Stimulated activated CD4-positive, alpha-beta T cell treated with anti-CD3 and anti-CD28 coated beads, Interleukin-4, amount 100 ng/mL, for 1 hour (primary cell): ENCODE results near the gene NEUROG2.
"Not testable (repeated sequence)": the region's sequence is repeated elsewhere in the genome, so short reads cannot be mapped to it uniquely, and the experiment has no call there.

Experiments
- DNase-seq: peaks from one replicate; pipeline ENCODE4 v3.0.0-alpha.2; 2020

The NEUROG2 gene

DNA sequence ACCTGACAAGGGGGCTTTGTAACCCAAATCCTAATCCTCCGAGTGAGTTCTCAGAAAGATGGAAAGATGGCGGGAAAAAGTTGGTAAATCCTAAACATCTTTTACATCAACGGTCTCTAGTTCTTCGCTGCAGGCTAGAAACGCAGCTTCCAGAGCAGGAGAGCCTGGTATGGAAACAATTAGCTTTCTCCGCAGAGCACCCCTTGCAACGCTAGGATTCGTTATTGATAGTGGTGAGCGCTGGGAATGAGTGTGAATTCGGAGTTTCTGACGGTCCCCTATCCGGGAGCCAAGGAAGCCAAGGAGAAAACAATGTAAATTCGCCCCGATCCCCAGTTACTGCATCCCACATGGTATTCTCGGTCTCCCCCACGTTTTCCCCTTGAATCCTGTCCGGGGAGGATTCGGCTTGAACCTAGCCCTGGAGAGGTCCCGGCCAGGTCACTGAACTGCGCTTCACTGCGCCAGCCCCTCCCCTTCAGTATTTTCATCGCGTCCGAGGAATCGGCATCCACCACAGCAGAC lies 4.7 kb upstream of the NEUROG2 start:
- DNase-seq = no peak

DNA sequence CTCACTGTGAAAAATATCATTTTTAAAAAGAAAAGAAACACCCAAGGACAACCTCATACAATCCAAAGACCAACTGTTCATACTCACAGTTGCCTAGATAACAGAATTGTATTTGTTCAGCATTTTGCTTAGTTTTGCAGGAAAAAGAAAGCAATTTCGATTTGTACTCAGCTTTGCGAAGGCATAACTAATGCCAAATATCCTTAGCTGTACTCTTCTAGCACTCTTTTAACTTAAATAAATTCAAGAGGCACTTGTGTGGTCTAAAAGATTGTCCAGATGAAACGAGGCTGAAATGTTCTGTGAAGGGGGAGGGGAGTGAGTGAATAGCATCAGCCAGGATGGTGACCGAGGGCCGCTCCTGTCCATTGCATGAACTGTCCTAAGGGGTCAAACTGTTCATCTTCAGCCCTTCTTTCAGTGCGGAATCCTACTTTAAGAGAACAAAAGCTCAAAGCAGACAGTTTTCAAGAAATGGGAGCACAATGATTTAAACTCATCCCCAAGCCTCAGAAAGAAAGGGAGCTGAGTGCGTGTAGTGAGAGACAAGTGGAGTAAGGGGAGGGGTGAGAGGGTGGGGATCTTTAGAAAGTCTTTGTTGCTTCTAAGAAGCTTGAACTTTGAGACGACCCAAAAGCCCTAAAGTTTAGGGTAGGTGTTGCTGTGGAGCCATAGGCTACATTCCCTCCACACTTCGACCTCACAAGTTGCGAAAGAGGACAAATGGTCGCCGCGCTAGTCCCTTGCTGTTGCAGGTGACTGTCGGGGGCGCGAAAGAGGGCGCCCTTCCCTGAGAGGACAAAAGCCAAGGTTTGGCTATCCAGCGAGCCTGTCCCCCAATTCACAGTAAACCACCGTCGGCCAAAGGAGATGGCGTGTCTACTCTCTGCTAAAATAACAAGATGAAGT lies 4.0 kb upstream of the NEUROG2 start:
- no peak for DNase-seq

DNA sequence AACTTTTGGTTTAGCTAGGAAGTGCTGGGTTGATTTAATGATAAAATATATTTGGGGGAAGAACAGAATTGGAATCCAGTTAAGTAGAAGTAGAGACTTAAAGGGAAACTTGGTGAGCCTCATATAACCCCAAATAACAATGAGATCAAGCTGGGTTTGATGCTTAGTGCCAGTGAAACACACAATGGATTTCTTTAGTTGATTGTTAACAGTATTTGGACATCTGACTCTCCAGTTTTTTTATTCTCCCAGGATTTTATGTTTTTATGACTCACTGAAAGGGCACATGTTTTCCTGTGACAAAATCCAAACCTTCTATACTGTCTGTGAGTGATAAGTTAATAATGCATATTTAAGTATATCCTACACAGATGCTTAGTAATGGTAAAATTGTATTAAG lies 2.7 kb upstream of the NEUROG2 start:
- no peak for DNase-seq

DNA sequence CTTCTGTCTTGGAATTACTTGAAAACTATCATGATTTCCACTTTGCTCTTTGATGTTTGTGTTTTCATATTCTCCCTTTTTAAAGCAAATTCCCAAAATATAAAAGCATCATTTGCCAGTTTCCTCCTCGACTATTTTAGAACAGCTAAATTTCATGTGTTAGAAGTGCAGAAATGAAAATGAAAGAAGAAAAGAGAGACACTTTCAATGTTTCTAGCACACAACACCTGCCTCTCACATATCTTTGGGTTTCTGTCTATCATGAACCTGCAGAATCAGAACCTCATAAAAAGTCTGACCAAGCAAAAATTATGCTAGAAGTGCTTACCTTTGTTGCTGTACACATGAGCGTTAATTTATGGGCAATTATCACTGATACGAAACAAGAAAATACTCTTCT lies 1.9 kb upstream of the NEUROG2 start:
- DNase-seq = no peak

DNA sequence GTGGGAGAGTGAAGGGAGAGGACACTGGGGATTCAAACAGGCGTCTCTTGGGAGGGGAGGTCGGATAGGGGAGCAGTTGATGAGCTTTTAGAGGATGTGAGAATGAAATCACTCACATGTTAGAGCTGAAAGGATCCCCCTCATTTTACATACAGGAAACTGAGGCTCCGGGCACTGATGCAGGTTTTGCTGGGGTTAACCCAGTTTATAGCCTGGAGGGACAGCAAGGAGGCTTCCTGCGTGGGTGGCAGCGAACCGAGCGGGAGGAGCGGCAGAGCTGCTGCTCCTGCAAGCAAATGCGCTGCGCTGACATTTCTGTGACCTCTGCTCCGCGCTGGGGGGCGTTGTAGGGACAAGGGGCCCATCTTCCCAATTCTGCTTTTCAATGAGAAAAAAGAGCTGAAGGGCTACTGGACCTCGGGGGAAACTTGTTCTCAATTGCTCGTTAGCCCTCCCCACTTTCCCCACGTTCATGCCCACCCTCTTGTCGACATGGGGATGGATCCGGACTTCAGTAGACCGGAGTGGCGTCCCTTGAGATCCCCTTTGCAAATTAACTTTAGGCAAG lies 1.2 kb upstream of the NEUROG2 start:
- DNase-seq = no peak

DNA sequence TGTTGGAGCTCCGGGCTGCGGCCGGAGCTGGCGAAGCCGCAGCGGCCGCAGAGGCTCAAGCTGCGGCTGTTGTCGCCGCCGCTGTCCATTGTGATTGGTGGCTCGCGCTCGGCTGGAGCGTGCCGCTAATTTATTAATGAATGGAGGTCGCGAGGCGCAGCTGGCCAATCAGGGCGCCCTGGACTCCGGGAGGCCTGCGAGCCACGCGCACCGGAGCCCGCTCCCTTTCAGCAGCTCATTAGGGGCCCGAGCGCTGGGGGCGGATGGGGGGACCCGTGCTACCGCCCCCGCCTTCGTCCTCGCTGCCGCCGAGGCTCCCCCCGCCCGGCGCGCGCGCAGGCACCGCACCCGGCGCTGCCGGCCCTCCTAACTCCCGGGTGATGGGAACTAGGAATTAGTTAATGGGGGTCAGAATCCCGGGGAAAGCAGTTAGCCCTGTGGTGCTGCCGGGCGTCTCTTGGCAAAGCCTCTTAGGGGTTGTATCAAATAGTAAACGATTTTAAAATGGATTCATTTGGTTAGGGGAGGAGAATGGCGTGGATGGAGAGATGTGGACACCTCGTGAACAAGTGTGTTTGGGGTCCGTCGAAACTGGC lies 589 bp upstream of the NEUROG2 start:
- DNase-seq = no peak

DNA sequence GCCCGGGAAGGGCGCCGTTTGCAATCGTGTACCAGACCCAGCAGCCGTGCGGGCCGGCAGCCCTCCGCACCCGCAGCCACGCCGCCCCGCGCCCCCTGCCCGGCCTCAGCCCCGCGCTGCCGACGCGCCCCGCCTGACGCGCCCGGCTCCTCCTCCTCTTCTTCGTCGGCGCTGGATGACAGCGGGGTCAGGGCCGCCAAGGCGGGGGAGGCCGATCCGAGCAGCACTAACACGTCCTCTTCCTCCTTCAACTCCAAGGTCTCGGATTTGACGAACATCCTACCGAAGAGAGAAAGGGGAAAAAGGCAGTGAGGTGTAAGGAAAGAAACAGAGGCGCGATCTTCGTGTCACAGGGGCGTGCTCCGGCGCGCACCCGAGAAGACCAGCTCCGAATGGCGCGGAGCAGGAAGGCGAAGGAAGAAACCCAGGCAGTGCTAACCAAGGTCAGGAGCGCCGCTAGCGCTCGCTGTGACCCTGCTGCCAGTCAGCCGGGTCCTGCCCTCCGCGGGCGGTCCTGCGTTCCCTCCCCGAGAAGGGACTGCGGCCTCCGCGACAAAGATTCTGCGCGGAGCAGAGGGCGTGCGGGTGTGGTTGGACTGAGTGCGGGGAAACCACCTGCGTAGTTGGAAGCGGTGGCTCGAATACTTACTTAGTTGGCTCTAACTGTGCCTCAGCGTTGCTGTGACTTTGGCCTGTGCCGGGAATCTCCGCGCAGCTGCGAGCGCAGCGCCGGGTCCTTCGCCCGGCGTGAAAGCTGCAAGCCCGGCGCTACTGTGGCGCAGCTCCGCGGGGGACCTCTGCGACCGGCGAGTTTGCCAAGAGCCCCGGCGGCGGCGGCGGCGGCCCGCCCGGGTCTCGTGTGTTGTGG lies 548 bp downstream of the NEUROG2 start:
- DNase-seq = peak; percentile 41

DNA sequence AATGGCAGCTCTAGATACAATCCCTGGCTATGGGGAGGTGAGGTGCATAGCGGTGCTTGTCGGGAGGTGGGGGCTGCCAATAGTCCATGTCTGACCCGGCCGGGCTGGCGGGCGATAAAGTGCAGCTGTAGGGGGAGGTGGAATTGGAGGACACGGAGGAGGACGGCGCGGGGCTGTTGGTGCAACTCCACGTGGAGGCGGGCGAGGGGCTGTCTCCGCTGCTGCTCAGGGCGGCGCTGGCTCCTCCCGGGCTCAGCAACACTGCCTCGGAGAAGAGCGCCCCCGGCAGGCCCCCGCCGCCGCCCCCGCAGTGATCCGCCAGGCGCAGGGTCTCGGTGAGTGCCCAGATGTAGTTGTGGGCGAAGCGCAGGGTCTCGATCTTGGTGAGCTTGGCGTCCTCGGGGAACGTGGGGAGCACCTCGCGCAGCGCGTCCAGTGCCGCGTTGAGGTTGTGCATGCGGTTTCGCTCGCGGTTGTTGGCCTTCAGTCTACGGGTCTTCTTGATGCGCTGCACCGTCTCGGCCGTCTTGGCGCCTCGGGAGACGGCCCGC lies 1.3 kb downstream of the NEUROG2 start:
- DNase-seq = no peak

DNA sequence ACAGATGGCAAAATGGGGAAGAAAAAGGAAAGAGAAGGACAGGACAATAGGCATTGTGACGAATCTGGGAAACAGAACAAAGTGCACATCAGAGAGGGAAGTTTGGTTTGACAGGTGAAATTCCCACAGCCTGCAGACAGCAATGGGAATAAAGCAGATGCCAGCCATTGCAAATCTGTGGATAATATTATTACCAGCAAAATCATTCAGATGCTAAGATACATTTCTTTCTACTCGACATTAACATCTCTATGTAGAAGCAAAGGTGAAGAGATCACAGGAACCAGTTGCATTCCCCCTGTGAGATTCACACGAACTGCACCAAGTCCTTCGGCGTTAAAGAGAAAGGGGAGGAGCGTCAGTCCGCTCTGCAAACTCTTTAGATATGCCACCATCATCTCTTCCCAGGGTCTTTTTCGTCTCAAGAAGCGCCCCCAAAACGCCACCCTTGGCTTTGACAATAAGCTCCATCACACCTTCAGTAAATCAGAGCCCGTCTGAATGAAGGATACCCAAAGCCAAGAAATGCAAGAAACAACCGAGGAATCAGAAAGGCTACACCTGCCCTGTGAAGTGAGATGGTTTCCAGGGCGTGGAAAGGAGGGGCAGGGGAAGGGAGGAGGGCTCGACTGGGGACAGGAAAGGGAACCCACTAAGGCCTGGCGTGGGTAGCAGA lies 1.9 kb downstream of the NEUROG2 start:
- no peak for DNase-seq

DNA sequence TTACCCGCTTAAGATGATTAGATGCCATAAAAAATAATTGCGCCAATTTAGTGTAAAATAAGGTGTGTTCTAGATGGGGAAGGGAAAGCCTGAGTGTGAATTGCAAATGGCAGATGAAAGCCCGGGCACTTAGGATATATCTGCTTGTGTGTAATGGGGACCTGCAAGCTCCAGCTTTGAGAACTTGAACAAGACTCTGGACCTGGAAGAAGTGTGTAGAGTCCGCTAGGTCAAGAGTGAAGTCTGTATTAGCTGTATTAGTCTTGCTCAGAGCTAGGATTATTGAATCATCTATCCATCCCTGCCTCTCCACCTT lies 4.2 kb downstream of the NEUROG2 start:
- no peak for DNase-seq

DNA sequence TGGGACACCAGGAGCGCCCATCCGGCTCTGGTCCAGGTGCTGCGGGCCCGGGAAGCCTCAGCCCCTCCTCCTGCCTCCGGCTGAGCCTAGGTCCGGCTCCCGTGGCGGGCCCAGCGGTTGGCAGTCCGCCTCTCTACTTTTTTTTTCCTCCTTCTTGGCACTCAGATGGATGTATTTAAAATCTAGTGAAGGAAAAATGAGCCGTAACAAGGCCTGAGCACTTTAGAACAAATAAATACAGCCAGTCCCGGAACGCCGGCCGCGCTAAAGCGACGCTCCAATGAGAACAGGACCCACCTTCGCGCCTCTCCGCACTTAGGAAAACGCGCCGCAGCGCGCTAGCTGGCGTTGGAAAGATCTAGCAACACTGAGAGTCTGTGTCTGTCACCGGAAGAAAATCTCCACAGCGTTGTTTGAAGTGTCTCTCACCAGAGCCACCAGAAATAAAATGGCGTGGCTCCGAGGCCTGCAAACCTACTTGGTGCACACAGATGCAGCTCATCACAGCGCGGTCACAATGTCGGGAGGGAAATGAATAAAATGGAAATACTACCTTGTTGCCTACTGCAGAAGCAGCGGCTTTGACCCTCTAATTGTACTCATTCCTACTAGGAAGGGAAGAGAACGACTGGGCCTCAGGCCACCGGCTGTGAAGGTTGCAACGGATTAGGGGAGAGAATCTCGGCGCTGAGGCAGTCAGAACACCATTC lies 4.7 kb downstream of the NEUROG2 start:
- DNase-seq = no peak

DNA sequence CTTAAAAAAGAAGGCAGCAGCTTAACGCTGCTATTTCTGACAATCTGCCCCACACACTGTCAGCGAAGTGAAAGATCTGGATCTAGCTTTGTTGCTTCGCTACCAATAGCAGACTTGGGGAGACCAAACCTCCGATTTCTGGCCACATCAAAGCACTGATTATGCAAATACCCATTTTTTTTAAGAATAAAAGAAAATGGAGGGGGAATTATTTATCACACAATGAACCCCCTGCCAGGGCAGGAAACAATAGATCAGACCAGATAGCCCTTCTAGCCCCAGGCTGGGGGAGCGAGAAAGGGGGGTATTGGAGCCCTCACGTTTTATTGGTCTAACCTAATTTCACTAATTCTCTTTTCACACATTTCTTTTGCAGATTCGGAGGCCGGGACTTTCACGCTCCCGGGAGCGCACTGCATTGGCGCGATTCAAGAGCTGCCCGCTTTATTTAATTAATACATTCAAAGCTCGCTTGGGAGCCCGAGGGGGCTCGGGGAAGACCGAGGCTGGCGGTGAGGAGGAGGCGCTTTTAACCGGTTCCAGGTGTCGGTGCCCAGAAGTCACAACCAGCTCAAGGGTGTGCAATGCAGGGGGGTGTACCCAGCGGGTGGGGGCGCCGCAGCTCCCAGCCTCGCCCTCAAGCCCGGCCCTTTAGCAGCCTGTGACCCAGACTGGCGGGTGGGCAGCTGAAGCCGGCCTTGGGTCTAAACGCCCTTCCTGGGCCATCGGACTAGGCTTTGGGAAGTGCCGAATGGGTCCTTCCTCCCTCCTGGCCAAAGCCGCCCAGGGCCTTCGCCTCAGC lies 5.5 kb downstream of the NEUROG2 start:
- DNase-seq = no peak

DNA sequence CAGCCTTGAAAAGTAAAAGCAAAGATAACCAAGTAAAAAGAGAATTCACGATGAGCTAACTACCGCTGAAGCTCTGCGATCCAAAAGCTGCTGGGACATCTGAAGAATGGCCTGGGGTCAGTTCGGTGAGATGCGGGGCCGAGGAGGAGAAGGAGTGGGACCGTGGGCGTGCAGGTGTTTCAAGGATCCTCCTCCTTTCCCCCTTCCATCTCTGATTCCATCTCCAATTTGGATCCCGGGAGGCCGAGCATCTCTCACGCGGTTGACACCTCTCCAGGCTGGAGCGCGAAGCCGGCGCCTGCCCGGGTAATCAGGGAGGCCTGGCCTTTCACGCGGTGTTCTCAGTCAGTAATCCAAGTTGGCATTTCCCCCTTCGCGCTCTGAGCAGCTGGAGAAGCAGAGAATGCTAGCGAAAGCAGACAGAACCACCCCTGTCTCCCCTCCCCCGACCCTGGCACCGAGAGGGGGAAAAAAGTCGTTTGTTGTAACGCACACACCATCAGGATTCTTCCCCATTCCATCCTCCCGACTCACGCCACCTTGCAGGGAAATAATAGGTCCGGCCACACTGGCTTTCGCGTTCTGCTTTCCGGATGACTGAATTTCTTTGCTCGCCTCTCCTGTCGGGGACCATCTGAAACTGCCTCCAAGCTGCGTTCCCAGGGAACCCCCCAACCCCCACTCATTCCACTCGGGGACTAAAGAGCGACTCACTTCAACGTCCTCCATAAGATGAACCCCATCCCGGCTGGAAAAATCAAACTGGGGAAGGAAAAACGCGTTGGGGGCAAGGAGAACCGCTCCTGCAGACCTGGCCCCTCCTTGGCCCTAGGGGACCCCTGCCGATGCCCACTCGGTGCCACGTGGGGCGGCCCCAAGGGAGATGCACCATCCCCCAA lies 6.5 kb downstream of the NEUROG2 start:
- DNase-seq = no peak

DNA sequence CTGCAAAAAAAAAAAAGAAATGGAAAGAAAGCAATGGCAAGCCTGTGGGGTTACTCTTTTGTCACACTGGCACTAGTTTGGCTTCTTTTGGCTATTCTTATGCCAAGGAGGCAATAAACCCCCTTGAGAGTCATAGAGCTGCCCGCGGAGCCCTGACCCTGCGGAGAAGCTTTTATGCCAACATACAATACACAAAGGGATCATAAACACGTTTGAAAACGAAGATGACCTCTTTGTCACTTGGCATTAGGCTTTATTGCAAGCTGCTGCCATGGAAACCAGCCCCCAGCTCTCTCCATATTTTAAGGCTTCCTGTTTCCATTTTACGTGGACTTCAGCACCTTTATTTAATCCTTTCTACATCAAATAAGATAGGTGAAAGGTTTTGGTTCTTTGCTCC lies 7.6 kb downstream of the NEUROG2 start:
- no peak for DNase-seq

DNA sequence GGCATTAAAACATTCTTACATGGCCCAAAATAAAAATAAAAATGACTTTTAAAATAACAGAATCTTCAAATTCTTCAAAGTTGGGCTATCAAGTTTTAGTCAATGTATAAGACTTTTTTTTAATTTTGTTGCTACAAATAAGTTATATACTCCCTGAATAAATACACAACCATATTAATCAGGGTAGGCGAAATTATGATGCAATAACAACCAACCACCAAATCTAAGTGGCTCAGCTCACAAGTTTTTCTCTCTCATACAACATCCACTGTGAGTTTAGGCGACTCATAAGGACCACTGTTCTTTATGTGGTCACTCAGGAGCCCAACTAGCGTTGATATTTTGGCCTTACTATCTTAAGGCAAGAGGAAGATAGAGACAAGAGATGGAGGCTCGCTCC lies 11.2 kb downstream of the NEUROG2 start:
- no peak for DNase-seq

DNA sequence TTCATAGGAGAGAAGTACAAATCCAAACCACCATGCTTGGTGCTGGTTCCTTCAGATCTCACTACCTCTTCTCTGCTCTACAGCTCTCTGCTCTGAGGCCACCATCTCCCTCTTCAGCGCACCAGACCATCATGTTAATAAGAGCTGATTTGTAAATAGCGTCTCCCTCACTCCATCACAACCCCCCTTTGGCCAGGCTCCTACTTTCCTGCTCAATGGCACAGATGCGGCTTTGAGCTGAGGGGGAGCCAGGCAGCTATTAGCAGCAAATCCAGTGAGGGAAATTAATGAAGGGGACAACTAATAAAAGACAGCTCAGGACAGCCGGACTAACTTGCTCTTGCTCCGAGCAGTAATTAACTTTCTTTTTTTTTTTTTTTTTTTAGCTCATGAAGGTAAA lies 13.1 kb downstream of the NEUROG2 start:
- no peak for DNase-seq

DNA sequence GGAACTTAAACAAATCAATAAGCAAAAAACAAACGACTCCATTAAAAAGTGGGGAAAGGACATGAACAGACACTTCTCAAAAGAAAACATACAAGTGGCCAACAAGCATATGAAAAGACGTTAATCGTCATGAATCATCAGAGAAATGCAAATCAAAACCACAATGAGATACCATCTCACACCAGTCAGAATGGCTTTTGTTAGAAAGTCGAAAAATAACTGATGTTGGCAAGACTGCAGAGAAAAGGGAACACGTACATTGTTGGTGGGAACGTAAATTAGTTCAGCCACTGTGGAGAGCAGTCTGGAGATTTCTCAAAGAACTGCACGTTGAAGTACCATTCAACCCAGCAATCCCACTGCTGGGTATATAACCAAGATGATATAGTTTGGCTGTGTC lies 23.7 kb downstream of the NEUROG2 start:
- no peak for DNase-seq

DNA sequence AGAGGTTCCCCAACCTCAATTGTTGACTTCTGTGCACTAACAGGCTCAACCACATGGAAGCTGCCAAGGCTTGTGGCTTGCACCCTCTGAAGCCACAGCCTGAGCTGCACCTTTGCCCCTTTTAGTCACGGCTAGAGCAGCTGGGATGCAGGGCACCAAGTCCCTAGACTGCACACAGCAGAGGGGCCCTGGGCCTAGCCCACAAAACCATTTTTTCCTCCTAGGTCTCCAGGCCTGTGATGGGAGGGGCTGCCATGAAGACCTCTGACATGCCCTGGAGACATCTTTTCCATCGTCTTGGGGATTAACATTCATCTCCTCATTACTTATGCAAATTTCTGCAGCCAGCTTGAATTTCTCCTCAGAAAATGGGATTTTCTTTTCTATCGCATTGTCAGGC lies 25.2 kb downstream of the NEUROG2 start:
- DNase-seq = not testable (repeated sequence)

DNA sequence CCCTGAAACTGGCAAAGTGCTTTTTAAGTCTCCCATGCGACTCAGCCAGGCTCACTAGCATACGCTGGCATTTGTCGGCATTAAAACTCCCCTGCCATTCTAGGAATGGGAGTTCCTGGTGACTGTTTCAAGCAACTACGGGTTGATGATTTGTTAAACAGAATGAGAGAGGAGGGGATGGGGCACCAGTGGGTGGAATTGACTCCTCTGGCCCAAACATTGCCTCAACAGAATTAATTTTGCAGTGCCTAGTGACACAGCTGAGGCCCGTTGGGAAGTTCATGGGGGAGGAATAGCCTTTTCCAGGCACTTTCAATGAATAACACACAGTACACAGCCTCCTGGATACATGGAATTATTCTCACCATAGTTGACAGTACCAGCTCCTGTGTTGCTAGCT lies 30.1 kb downstream of the NEUROG2 start:
- no peak for DNase-seq

DNA sequence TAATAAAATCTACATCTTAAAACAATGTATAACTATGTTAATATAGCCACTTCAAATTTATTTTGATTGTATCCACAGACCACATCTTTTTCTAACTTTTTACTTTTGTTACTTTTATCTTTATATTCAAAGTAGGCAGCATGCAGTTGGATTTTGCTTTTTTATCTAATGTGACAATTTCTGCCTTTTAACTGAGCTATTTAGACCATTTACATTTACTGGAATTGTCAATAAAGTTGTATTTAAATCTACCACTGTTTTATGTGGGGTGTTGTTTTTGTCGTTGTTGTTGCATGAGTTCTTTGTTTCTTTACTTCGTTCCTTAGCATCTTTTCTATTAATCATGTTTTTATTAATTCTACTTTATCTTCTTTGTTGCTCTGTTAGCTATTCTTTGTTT lies 42.0 kb downstream of the NEUROG2 start:
- no peak for DNase-seq
